CD4-positive, alpha-beta T cell (primary cell): ENCODE data around the gene CERK. TPM values are rescaled to one million over a fixed set of nuclear protein-coding genes. Genes with fewer than 3 reads are reported as not detected.

Experiments
- ATAC-seq: fragments of 200-7000 bp; cut with Tn5 transposase; one replicate; pipeline ENCODE4 v1.10.0; 2022; ENCODE audit warnings: mild to moderate bottlenecking; ENCODE audit not compliant: poor library complexity
- CTCF ChIA-PET: fragments of 350-600 bp; sonication (Branson Sonifier 250); formaldehyde crosslinking; loops from one replicate; lab custom pipeline; 2021; ENCODE audit warnings: antibody characterized with exemption, inconsistent platforms; lab: Charles Lee
- POLR2A ChIA-PET: fragments of 350-600 bp; sonication (Branson Sonifier 250); formaldehyde crosslinking; loops from one replicate; lab custom pipeline; 2021; ENCODE audit warnings: antibody characterized with exemption, inconsistent platforms; lab: Charles Lee
- DNase-seq, 14 experiments: peaks; one replicate each; pipeline ENCODE4 v3.0.0-alpha.2; 2013 to 2020; ENCODE audit warnings: mixed read lengths in 2 of 14
- H3K27ac ChIP-seq, 2 donors: one replicate each; pipeline versions ENCODE4 v1.5.1 to v1.7.0; 2013; ENCODE audit warnings: low read length in 2 of 2, low read depth in 1 of 2, mild to moderate bottlenecking in 1 of 2
- H3K27me3 ChIP-seq, 2 experiments: 1 replicate in 1 of 2; 2 replicates in 1 of 2; pipeline versions ENCODE4 v1.6.1 to v1.7.0; 2013; ENCODE audit warnings: low read length in 2 of 2, control low read depth in 1 of 2, mild to moderate bottlenecking in 1 of 2, moderate library complexity in 1 of 2; ENCODE audit not compliant: insufficient read depth in 2 of 2, control insufficient read depth in 1 of 2
- H3K36me3 ChIP-seq: one replicate; pipeline ENCODE4 v1.6.1; 2013; ENCODE audit warnings: low read length, control low read depth; ENCODE audit not compliant: insufficient read depth
- H3K4me1 ChIP-seq: one replicate; pipeline ENCODE4 v1.6.1; 2013; ENCODE audit warnings: low read length, control low read depth; ENCODE audit not compliant: insufficient read depth
- H3K4me3 ChIP-seq: one replicate; pipeline ENCODE4 v1.5.1; 2013; ENCODE audit warnings: mild to moderate bottlenecking, low read length, moderate library complexity
- H3K9me3 ChIP-seq, 2 experiments: 1 replicate in 1 of 2; 2 replicates in 1 of 2; pipeline versions ENCODE4 v1.6.1 to v1.7.0; 2013; ENCODE audit warnings: low read length in 2 of 2, mild to moderate bottlenecking in 2 of 2, control low read depth in 1 of 2, moderate library complexity in 1 of 2; ENCODE audit not compliant: control insufficient read depth in 1 of 2, insufficient read depth in 1 of 2
- H3K27ac Mint-ChIP-seq: one replicate; pipeline ENCODE4 v1.8.0; 2020; ENCODE audit warnings: mixed read lengths
- H3K27me3 Mint-ChIP-seq: one replicate; pipeline ENCODE4 v1.8.0; 2021; ENCODE audit warnings: mixed read lengths
- H3K36me3 Mint-ChIP-seq: one replicate; pipeline ENCODE4 v1.8.0; 2021; ENCODE audit warnings: low read depth, mixed read lengths
- H3K4me1 Mint-ChIP-seq: one replicate; pipeline ENCODE4 v1.8.0; 2021; ENCODE audit warnings: low read depth, mixed read lengths
- H3K4me3 Mint-ChIP-seq: one replicate; pipeline ENCODE4 v1.8.0; 2020; ENCODE audit warnings: mild to moderate bottlenecking, mixed read lengths
- H3K9me3 Mint-ChIP-seq: one replicate; pipeline ENCODE4 v1.8.0; 2020; ENCODE audit warnings: mixed read lengths
- CTCF ChIP-seq: fragments of 200-600 bp; IDR thresholded peaks from one replicate; pipeline ENCODE4 v1.8.0; 2022; ENCODE audit warnings: antibody characterized with exemption, mild to moderate bottlenecking
- intact Hi-C, 2 experiments: fragments of 100-400 bp; cut with DNase I in 1 of 2; cut with micrococcal nuclease in 1 of 2; formaldehyde crosslinking; loops; one replicate each; pipeline versions ENCODE4 v1.15.1 to v1.9.0; 2023 to 2025; cut with DNase I, micrococcal nuclease
- total RNA-seq, 174 experiments: library from RNA in 2 of 174; stranded (reverse) in 2 of 174; gene quantifications; one replicate each; pipeline ENCODE4 v1.2.3 and lab custom pipeline; 2021 to 2026

CERK gene
- total RNA-seq, 2 experiments from 2014 or later = 84.6 to 88.5 TPM

DNA sequence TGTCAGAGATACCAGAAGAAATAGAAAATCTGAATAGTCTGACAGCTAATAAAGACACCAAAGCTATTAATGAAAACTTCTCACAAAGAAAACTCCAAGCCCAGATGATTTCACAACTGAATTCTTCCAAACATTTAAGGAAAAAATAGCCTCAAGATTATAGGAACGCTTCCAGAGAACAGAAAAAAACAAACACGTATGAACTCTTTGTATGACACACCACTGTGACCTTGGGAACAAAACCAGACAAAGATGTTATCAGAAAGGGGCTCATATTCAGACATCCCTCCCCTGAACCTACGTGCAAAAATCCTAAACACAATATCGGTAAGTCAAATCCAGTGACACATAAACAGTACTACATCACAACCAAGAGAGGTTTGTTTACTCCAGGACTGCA lies 23.5 kb downstream of the CERK start:
- H3K27me3 Mint-ChIP-seq = no peaks in the 10 kb centered on the region

GRCh38 chr22:46712288-46712687 lies 25.8 kb downstream of the CERK start:
- ATAC-seq = no peak
- Mint-ChIP-seq H3K27me3 (no peaks in the 10 kb centered on the region), H3K27ac (no peak overlapping the region), H3K36me3 (peaks cover 85% of the 10 kb centered on the region), H3K9me3 (no peaks in the 10 kb centered on the region), H3K4me1 (peaks cover 12% of the 10 kb centered on the region), H3K4me3 (no peak overlapping the region)
- DNase-seq = no peak
- Histone ChIP-seq H3K4me1 (peaks cover 3% of the 10 kb centered on the region), H3K4me3 (no peak overlapping the region), H3K27ac (no peak overlapping the region), H3K27me3 (no peaks in the 10 kb centered on the region), H3K36me3 (peaks cover 79% of the 10 kb centered on the region), H3K9me3 (no peaks in the 10 kb centered on the region)
- TF ChIP-seq CTCF = no peak
- ChIA-PET POLR2A (no interaction called here), CTCF (no interaction called here)
- intact Hi-C loops = no loop called here

More for the DNA sequence above, 23.5 kb downstream of the CERK start:
- Mint-ChIP-seq H3K4me1 (peaks cover 16% of the 10 kb centered on the region), H3K36me3 (peaks cover 85% of the 10 kb centered on the region), H3K9me3 (no peaks in the 10 kb centered on the region), H3K4me3 (no peak overlapping the region), H3K27ac (peak overlapping the region; percentile 82)
- CTCF ChIA-PET = no interaction called here
- no peak overlapping the region for H3K27ac ChIP-seq
- no peaks in the 10 kb centered on the region for H3K9me3 ChIP-seq
- intact Hi-C loops = no loop called here
- peaks cover 3% of the 10 kb centered on the region for H3K4me1 ChIP-seq
- DNase-seq = no peak
- H3K4me3 ChIP-seq = no peak overlapping the region
- no peaks in the 10 kb centered on the region for H3K27me3 ChIP-seq
- no peak for TF ChIP-seq CTCF
- no peak for ATAC-seq
- POLR2A ChIA-PET = no interaction called here
- H3K36me3 ChIP-seq = peaks cover 79% of the 10 kb centered on the region

DNA sequence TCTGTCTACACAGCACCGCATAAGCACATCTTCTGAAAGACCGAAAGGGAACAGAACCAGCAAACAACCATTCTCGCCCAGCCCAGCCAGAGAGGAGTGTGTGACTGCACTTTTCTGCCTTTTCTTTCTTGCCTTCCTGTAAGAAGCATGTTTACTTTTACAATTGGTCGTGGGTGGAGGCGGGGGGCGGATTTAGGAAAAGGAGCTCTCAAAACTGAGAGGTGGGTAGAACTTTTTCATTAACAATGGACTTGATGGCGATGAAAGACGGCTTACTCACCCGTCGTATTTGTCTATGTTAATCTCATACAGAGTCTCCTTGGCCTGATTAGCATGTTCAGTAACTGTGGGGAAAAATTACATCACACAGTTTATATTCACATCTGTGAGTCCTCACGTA lies 27.2 kb downstream of the CERK start:
- H3K27me3 Mint-ChIP-seq = no peaks in the 10 kb centered on the region
- Histone ChIP-seq H3K36me3 (peaks cover 85% of the 10 kb centered on the region), H3K27me3 (no peaks in the 10 kb centered on the region), H3K4me1 (peaks cover 3% of the 10 kb centered on the region), H3K9me3 (no peaks in the 10 kb centered on the region), H3K27ac (no peak overlapping the region), H3K4me3 (no peak overlapping the region)
- intact Hi-C loops = no loop called here
- no peak for TF ChIP-seq CTCF
- peaks cover 91% of the 10 kb centered on the region for H3K36me3 Mint-ChIP-seq
- no peak for ATAC-seq
- H3K27ac Mint-ChIP-seq = peak overlapping the region; percentile 24
- no peaks in the 10 kb centered on the region for H3K9me3 Mint-ChIP-seq
- CTCF ChIA-PET = no interaction called here
- H3K4me1 Mint-ChIP-seq = peaks cover 12% of the 10 kb centered on the region
- POLR2A ChIA-PET = no interaction called here
- no peak for DNase-seq
- H3K4me3 Mint-ChIP-seq = no peak overlapping the region
